Measurements from ENCODE around the gene EVX2. TPM values are rescaled to one million over a fixed set of nuclear protein-coding genes. Genes with fewer than 3 reads are reported as not detected.

Gene EVX2
- total and polyA plus RNA-seq, 2 donors (not counting 1 experiment from before 2014, with no cell fraction given): not detected

- ATAC-seq (ENCODE audit: low read depth) (no peak), DNase-seq (peak; percentile 51)
- Histone ChIP-seq H3K9me3 (ENCODE audit: control extremely low read depth in 1 of 3, control insufficient read depth in 2 of 3, insufficient read depth in 1 of 3, low read length in 2 of 3) (peaks cover 0 to 25% (median 0%) of the 10 kb centered on the region in 3 donors), H2AFZ (ENCODE audit: insufficient read depth, low read depth, low read length, poor library complexity, severe bottlenecking) (peak overlapping the region; percentile 9), H3K27me3 (replicated peaks in 1 of 4; ENCODE audit: control extremely low read depth in 1 of 4, control insufficient read depth in 3 of 4, insufficient read depth in 4 of 4, low read length in 3 of 4) (peaks cover 0 to 86% (median 76%) of the 10 kb centered on the region in 4 experiments), H3K27ac (ENCODE audit: low read length in 2 of 2) (no peak overlapping the region), H4K20me1 (ENCODE audit: control insufficient read depth, insufficient read depth, low read length, poor library complexity, severe bottlenecking) (no peaks in the 10 kb centered on the region), H3K9ac (ENCODE audit: low read length) (peak overlapping the region; percentile 35), H3K4me1 (ENCODE audit: control insufficient read depth in 2 of 2, insufficient read depth in 2 of 2, low read length in 2 of 2) (peaks cover 33 to 52% of the 10 kb centered on the region in 2 donors), H3K4me3 (ENCODE audit: control extremely low read depth in 1 of 5, extremely low read depth in 1 of 5, insufficient read depth in 1 of 5, low read depth in 2 of 5, low read length in 4 of 5) (peak overlapping the region in 4 of 5 experiments; percentile 2 to 54 (median 18)), H3K79me2 (ENCODE audit: control insufficient read depth, insufficient read depth, low read length) (no peaks in the 10 kb centered on the region), H3K4me2 (replicated peaks; ENCODE audit: low read depth, low read length, poor library complexity, severe bottlenecking) (peak overlapping the region; percentile 57), H3K36me3 (replicated peaks in 1 of 2; ENCODE audit: control extremely low read depth in 1 of 2, control insufficient read depth in 1 of 2, extremely low read depth in 1 of 2, insufficient read depth in 2 of 2, low read length in 1 of 2) (no peaks in the 10 kb centered on the region)
- H3K9me3 Mint-ChIP-seq (ENCODE audit: insufficient read depth): no peaks in the 10 kb centered on the region
- POLR2A ChIA-PET: no interaction called here
- peaks cover 36% of the 10 kb centered on the region for H3K4me1 Mint-ChIP-seq
- CTCF ChIA-PET: interaction anchor here (0.7 to 3.3 kb wide), 9 partner anchors 8 to 519 kb away, joined by 3 to 15 read pairs (median 6); partner anchors contain the start of gene HOXD12
- WGBS (ENCODE audit: insufficient coverage): 9% methylated on average over 18 of the region's 33 CpGs
- peak overlapping the region; percentile 84 for H3K4me3 Mint-ChIP-seq
- peaks cover 74% of the 10 kb centered on the region for H3K27me3 Mint-ChIP-seq
- intact Hi-C loops (cut with micrococcal nuclease): loop anchor here (5.0 kb wide), 1 partner anchor 55 kb away; no protein-coding TSS in a partner anchor
- TF ChIP-seq CTCF (IDR thresholded peaks at IDR 0.05) (no peak), EZH2 (IDR thresholded peaks at IDR 0.05; ENCODE audit: borderline replicate concordance, insufficient read depth, low read depth, low read length, poor library complexity, severe bottlenecking) (peak; percentile 67)
- H3K27ac Mint-ChIP-seq: no peak overlapping the region
Measured at GRCh38 chr2:176132205-176133171, 48.7 kb upstream of the EVX2 start.

- no peak for ATAC-seq (ENCODE audit: low read depth)
- H3K4me1 Mint-ChIP-seq: peaks cover 36% of the 10 kb centered on the region
Measured at GRCh38 chr2:176131848-176132158, 48.0 kb upstream of the EVX2 start.

More at GRCh38 chr2:176131848-176132158, 48.0 kb upstream of the EVX2 start:
- Histone ChIP-seq H3K27ac (ENCODE audit: low read length in 2 of 2) (no peak overlapping the region), H2AFZ (ENCODE audit: insufficient read depth, low read depth, low read length, poor library complexity, severe bottlenecking) (no peak overlapping the region), H3K36me3 (replicated peaks in 1 of 2; ENCODE audit: control extremely low read depth in 1 of 2, control insufficient read depth in 1 of 2, extremely low read depth in 1 of 2, insufficient read depth in 2 of 2, low read length in 1 of 2) (no peaks in the 10 kb centered on the region), H3K9ac (ENCODE audit: low read length) (no peak overlapping the region), H3K27me3 (replicated peaks in 1 of 4; ENCODE audit: control extremely low read depth in 1 of 4, control insufficient read depth in 3 of 4, insufficient read depth in 4 of 4, low read length in 3 of 4) (peaks cover 0 to 83% (median 73%) of the 10 kb centered on the region in 4 experiments), H3K4me3 (ENCODE audit: control extremely low read depth in 1 of 5, extremely low read depth in 1 of 5, insufficient read depth in 1 of 5, low read depth in 2 of 5, low read length in 4 of 5) (peak overlapping the region in 1 of 5 experiments; percentile 54), H3K4me1 (ENCODE audit: control insufficient read depth in 2 of 2, insufficient read depth in 2 of 2, low read length in 2 of 2) (peaks cover 28 to 51% of the 10 kb centered on the region in 2 donors), H3K9me3 (ENCODE audit: control extremely low read depth in 1 of 3, control insufficient read depth in 2 of 3, insufficient read depth in 1 of 3, low read length in 2 of 3) (peaks cover 0 to 19% (median 0%) of the 10 kb centered on the region in 3 donors), H4K20me1 (ENCODE audit: control insufficient read depth, insufficient read depth, low read length, poor library complexity, severe bottlenecking) (no peaks in the 10 kb centered on the region), H3K4me2 (replicated peaks; ENCODE audit: low read depth, low read length, poor library complexity, severe bottlenecking) (peak overlapping the region; percentile 57), H3K79me2 (ENCODE audit: control insufficient read depth, insufficient read depth, low read length) (no peaks in the 10 kb centered on the region)
- Mint-ChIP-seq H3K4me3 (peak overlapping the region; percentile 84), H3K27ac (no peak overlapping the region), H3K27me3 (peaks cover 74% of the 10 kb centered on the region), H3K9me3 (ENCODE audit: insufficient read depth) (no peaks in the 10 kb centered on the region)
- DNase-seq: no peak
- no CpG with 5 or more reads among the region's 4 CpGs for WGBS (ENCODE audit: insufficient coverage)
- intact Hi-C loops (cut with micrococcal nuclease): loop anchor here (5.0 kb wide), 1 partner anchor 55 kb away; no protein-coding TSS in a partner anchor
- TF ChIP-seq CTCF (IDR thresholded peaks at IDR 0.05) (no peak), EZH2 (IDR thresholded peaks at IDR 0.05; ENCODE audit: borderline replicate concordance, insufficient read depth, low read depth, low read length, poor library complexity, severe bottlenecking) (no peak)
- ChIA-PET POLR2A (no interaction called here), CTCF (interaction anchor here (0.8 to 3.3 kb wide), 8 partner anchors 9 to 520 kb away, joined by 3 to 15 read pairs (median 6); no protein-coding TSS in a partner anchor)
